ENCODE results near the gene RFX7.
A peak's percentile ranks its signal among the peaks of the same experiment; 100 is the strongest.

Gene RFX7

DNA sequence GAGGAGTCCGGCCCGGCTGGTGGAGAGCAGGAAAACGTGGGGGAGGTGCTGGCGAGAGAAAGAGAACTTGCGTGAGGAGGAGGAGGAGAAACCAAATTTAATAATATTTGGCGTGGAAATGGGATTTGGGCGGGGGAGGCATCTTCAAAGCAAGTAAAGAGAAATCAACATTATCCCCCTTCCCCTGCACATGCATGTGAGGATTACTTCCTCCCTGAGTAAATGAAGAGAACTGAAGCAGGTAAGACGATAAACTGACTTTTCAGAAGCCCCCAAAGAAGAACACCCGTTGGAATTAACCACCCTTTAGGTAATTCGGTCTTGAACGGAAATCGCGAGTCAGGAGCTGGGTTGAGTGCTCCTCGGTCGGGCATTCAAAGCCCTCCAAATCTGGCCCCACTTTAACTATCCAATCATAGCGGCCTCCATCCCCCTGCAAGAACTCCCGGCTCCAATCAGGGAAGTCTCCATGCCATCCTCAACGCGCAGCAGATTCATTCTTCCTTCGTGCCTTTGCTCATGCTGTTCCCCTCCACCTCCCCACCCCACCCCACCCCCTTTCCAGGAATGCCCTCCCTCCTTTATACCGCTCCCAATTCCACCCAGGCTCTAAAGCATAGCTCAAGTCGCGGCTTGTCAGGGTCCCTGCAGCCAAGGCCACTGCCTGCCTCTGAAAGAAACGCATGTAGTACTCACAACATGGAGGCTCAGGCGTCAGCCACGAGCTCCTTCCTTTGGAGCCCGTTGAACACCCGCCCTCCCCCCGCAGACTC lies 545 bp upstream of the RFX7 start:
- DNase-seq, result peak in 1 of 2 experiments; percentile 23

DNA sequence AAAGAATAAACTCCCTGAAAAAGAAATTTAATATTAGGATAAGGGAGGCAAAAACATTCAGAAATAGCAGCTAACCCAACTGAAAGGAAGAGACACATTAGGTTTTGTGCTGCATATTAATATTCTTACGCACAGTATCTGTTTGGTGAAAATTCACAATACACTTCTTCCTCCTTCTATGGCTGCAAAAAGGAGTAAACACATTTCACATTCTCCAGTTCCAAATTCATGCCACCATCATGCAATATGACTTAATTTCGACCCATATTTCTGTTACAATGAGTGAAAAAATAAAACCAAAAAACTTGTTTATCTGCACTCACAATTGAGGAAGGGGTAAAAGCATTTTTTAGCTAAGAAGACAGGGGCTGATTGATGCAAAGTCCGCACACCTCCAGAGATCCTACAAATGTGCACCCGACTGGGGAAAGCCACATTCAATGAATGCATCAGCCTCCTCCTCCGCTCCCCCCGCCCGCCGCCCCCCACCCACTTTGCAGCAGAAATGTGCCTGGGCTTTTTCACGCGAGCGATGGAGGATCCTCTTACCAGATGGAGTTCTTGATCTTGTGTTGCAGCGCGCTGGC lies 1.0 kb downstream of the RFX7 start:
- DNase-seq, result no peak

DNA sequence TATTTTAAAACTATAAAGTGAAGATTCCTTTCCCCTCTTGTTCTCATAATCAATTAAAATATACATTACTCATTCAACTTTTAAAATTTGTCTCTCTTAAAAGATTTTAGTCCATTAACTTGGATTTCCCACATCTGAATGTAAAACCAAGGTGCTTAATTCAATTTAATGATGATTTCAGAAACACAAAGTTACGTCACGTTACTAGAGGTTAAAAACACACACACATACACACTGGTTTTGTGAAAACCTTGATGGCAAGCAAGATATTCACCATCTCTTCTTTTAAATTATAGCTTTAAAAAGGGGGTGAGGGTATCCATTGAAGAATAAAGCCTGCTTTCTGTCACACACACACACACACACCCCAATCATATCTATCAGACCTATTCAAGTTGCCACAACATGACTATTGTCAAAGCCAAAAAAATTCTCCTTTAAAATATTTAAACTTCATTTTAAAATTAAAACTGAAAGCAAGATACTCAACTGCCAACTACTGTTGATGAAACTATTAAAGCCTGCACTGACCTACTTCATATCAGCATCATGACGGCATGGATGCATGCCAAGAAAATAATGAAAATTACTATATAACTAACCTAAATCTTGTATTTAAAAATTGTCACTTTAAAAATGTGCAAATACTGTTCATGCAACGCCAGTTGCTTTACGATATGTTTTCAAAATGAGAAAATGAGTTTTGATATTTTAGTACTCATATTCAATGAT lies 2.1 kb downstream of the RFX7 start:
- no peak for DNase-seq

DNA sequence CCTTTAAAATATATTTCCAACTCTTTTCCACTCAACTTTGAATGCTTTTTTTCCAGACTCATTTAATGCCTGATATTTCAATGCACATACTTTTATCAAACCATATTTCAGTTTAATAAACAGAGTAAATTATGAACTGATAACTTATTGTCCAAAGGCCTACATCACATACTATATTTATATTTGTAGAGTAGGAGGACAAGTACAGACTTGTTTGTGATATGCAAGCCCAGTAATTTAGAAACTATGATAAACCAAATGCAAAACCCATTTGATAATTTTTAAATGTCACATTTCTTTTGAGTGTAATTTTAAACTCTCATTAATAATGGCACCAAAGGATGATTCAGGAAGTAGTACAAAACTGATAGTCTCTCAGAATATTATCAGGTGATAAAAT lies 3.3 kb downstream of the RFX7 start:
- DNase-seq, result no peak

DNA sequence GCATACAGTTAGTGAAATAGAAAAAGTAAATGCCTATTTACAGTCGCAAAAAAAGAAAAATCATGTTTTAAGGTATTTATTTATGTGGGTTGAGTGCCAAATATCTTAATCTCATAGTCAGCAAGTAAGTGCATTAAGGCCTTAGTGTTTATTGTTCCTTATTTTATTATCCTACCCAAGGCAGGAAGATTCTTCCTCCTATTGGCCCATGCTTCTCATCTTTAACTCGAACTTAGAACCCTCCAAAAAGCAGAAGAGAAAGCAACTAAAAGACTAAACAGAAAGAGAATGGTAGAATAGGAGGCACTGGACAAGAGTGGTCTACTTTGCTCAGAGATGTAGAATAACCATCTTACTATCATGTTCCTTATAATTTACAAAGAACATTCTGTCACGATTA lies 7.5 kb downstream of the RFX7 start:
- DNase-seq, result no peak

DNA sequence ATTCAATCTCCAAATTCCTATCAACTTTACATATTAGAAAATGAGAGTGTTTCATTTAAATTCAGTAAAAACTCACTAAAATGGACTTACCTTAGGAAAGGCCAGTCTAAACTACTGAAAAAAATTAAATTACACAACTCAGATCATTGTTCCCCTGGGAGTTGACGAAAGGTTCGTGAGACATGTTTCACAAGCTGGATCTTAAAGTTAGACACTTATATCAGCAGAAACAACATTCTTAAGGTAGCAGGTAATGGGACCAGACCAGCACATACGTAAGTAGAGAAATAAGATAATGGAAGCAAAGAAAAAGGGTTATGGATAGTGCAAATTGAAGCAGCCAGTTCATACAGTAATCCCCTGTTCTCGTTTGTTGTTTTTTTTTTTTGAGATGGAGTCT lies 8.9 kb downstream of the RFX7 start:
- DNase-seq, result no peak

DNA sequence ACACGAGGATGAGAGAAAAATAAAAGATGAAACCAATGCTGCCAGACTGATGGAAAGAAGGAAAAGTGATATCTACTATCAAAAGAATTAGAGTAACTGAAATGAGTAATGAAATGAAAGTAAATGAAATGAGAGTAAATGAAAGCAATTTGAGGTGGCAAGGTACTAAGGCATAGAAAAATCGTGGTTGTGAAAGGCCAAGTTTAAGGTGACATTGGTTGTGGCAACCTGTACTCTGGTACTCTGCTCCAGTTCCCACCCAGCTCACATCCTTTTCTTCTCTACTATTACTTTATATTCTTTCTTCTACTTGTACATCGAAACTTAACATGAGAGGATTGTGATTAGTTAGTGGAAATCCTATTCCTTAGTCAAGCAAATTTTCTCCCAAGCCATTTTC lies 10.1 kb downstream of the RFX7 start:
- DNase-seq, result no peak

DNA sequence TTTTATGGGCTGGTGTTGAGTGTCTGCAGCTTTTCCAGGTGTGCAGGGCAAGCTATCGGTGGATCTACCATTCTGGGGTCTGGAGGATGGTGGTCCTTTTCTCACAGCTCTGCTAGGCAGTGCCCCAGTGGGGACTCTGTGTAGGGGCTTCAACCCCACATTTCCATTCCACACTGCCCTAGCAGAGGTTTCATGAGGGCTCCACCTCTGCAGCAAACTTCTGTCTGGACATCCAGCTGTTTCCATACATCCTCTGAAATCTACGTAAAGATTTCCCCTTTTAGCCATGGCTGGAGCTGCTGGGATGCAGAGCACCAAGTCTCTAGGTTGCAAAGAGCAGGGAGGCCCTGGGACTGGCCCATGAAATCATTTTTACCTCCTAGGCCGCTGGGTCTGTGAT lies 11.6 kb downstream of the RFX7 start:
- DNase-seq, result no peak

DNA sequence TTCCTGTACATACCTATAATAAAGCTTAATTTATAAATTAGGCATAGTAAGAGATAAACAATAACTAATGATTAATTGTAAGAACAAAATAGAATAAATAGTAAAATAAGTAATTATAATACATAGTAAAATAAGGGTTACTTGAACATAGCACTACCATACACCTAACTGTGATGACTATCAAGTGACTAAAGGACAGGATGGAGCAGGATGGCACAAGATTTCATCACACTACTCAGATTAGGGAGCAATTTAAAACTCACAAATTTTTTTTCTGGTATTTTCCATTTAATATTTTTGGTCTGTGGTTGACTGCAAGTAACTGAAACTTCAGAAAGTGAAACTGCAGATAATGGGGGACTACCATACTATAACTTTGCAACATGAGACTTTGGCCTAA lies 14.8 kb downstream of the RFX7 start:
- no peak for DNase-seq

DNA sequence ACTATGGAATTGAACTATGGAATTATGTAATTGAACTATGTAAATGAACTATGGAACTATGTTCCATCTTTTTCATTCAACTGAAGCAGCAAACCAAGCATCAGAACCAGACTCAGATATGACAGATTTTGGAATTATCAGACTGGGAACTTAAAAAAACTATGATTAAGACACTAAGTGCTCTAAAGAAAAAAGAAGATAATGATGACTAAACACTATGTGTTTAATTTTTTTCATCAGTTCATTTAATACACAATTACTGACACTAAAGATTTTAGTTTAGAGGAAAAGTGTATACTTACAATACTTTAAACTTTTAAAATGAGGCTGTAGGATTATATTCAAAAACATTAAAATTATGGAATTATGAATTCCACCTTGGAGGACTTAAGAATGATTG lies 15.3 kb downstream of the RFX7 start:
- DNase-seq, result no peak

DNA sequence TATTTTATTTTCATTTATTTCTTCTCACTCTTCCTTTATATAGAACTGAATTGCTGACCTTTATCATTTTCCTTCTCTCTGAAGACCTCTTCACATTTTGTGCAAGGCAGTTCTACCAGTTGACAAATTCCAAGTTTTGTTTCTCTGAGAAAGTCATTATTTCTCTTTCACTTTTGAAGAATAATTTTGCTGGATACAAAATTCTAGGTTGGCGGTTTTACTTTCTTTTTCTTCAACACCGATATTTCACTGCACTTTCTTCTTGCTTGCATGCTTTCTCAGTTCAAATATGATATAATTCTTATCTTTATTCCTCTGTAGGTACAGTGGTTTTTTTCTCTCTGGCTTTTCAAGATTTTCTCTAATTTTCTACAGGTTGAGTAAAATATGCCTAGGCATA lies 15.9 kb downstream of the RFX7 start:
- DNase-seq, result no peak

DNA sequence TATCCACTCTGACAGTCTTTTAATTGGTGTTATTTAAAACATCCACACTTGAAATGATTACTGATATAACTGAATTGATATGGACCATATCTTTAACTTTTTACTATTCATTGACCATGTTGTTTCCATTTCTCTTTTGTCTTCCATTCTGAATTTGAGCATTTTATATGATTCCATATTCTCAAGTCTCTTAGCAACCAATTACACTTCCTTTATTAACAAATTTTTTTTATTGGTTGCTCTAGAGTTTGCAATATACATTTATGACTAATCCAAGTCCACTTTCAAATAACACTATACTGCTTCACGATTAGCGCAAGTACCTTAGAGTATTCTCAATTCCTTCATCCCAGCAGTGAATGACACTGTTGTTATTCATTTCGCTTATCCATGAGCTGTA lies 16.4 kb downstream of the RFX7 start:
- no peak for DNase-seq

DNA sequence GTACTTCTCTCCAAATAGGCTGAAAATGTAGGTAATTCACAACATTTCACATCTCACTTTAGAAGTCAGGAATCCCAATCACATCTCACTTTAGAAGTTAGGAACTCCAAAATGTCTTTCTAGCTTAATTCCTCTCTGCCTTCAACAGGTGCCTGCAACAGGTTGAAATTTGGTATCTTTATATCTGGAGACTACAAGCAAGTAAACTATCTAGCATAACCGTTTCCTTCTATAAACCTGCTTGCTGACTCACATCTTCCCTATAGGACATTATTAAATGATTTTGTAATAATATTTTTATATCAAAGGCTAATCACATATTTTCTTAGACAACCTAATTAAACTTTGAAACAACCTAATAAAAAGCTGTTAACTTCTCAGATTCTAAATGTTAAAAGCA lies 18.2 kb downstream of the RFX7 start:
- DNase-seq, result no peak

DNA sequence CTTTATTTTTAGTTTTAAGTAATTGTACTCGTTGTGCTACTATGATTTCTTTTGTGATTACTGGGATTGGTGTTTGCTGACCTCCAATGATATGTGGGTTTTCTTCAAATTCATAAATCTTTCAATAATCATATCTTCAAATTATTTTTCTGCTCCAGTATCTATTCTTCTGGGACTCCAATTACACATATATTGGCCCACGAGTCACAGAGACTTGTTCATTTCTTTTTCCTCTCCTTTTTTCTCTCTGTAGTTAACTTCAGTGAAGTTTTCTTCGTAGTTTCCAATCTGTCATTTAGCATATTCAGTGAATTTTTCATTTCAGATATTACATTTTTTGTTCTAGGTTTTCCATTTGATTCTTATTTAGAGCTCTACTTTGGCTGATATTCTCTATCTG lies 21.4 kb downstream of the RFX7 start:
- DNase-seq, result no peak

DNA sequence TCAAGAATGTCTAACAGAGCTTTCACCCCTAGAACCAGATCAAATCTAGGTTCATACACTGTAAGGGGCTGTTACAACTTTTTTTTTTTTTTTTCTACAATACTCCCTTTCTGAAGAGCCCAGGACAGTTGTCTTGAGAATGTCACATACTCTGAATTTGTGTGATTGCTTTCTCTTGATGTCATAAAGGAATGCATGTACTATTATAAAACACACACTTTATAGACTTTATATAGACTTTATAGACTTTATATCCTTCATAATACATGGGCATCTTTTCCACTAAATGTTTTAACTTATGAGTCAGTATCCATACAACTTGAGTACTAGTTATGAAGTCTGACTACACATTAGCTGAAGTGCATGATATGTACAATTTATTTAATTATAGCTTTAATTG lies 26.3 kb downstream of the RFX7 start:
- no peak for DNase-seq

DNA sequence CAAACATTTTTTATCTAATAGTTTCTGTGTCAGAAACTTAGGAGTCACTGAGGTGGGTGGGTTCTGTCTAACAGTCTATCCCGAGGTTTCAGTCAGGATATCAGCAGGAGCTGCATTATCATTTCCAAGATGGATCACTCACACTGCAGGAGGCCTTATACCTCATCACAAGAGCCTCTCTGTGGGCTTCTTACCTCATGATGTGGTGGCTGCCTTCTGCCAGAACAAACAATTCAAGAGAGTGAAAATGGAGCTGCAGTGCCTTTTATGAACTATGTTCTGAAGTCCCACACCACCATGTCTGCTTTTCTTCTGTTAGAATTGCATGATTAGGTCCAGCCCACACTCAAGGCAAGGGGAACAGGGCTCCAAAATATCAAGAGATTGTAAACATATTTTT lies 27.9 kb downstream of the RFX7 start:
- peak; percentile 11 to 51 for DNase-seq

DNA sequence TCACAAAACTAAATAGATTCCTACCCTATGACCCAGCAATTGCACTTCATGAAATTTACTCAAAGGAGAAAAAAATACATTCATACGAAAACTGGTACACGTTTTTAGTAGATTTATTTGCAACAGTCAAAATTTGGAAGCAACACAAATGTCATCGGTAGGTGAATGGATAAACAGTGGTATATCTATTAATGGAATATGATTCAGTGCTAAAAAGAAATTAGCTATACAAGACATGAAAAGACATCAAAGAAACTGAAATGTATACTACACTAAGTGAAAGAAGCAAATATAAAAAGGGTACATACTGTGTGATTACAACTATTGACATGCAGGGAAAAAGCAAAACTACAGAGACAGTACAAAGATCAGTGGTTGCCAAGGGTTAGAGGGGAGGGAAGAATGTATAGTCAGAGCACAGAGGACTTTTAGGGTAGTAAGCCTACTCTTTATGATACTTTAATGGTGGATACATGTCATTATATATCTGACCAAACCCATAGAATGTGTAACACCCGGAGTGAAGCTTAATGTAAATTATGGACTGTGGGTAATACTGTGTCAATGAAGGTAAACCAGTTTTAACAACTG lies 31.6 kb downstream of the RFX7 start:
- DNase-seq, result no peak

DNA sequence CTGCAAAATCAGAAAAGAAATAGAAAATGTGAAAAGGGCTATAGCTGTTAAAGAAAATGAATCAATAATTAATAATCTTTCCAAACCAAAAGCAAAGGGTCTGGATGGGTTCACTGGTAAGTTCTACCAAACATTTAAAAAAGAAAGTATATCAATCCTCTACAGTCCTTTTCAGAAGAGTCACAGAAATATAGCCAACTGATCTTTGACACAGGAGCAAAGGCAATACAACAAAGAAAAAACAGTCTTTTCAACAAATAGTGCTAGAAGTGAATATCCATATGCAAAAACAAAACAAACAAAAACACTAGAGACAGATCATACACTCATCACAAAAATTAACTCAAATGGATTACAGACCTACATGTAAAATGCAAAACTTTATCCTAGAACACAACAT lies 32.6 kb downstream of the RFX7 start:
- DNase-seq, result no peak

DNA sequence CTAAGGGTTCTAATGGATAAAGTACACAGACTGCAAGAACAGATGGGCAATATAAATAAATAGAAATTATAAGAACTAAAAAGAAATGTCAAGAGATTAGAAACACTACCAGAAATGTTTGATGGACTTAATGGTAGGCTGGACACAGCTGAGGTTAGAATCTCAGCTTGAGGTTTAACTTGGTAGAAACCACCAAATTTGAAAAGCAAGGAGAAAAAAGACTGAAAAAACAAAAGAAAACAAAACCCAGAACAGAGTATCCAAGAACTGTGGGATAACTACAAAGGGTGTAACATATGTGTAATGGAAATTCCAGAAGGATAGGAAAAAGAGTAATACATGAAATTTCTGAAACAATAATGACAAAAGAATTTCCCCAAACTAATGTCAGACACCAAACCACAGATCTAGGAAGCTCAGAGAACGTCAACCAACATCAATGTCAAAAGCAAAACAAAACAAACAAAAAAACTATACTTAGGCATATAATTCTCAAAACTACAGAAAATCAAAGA lies 35.0 kb downstream of the RFX7 start:
- no peak for DNase-seq

DNA sequence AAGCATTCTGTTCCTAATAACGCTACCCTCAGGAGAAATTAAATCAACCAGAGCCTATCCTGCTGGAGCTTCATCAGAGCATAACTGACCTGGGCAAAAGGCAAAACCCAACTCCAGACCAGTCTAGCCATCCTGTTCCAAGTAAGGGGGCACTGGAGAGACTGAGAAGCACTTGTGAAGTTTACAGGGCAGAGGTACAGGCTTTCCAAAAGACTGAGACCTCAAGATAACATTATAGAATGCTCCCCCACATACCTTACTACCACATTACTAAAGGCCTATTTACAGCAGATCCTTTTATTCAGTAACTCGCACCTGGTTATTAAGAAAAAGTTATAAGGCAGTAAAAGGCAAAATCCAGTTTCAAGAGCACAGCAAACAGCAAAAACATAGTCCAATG lies 35.5 kb downstream of the RFX7 start:
- no peak for DNase-seq

DNA sequence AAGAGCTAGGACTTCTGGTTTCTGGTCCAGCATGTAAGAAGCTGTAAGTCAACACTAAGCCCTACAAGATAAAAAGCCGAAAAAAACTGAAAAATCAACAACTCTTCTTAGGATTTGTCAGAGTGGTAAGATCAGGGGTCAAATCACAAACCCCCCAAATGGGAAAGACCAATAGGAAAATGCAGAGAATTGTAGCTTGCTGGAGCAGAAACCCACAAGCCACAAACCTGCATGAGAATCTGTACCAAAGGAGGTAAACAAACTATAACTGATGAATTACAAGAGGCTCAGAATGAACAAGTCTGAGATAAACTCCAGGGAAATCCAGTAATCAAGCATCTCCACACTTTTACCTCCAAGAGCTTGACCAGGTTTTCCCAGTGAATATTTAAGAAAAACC lies 36.0 kb downstream of the RFX7 start:
- no peak for DNase-seq

DNA sequence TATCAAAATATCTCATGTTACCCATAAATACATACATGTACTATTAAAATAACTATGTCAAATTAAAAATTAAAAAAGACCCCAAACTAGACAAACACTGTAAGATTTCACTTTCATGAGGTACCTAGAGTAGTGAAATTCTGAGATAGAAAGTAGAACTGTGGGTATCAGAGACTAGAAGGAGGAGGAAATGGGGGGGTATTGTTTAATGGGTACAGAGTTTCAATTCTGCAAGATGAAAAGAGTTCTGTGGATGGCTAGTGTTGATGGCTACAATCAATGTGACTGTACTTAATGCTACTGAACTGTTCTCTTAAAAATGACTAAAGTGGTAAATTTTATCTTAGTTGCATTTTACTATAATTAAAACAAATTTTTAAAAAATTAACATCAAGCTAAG lies 36.6 kb downstream of the RFX7 start:
- no peak for DNase-seq

DNA sequence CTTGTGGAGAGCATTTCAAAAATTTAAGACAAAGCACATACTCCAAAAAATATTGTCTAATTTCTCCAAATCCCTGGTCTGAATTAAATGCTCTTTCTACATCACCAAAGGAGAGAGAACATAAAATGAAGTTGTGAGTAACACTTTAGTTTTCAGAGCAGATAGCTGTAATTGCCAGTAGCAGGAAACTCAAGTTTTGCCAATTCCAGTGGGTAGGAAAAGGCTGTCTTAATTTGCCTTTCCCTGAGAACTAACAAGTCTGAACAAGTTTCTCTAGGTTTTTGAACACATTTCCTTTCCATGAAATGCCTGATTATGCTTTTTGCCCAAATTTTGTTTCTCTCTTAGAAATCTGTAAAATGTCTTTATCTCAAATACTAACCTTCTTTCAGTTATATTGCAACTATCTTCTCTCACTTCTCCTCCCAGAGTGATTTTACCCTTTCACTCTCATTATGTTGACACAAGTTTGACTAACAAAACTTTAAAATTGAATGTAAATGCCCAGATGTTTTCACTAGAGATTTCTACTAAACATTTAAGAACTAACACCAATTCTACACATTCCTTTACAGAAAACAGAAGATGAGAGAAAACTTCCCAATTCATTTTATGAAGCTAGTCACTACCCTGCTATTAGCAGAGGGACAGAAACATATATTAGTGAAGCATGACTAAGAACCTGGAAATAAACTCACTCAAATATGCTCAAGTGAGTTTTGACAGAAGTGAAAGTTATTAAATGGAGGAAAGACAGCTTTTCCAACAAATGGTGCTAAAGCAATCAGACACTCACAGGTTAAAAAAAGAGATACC lies 38.4 kb downstream of the RFX7 start:
- DNase-seq, result no peak
